ENCODE measurements around the gene SPATA33. TPM values are rescaled to one million over a fixed set of nuclear protein-coding genes. Genes with fewer than 3 reads are reported as not detected.

The SPATA33 gene
- polyA plus RNA-seq, 2 of the 4 experiments (the other 2 are of a cell fraction): 6.1 to 12.1 TPM

- POLR2A ChIA-PET: interaction anchor here (1.2 to 1.6 kb wide), 2 partner anchors 11 to 26 kb away, joined by 6 read pairs; partner anchors contain the start of genes CDK10 and SPATA2L
- TF ChIP-seq POLR2AphosphoS2 (conservative IDR thresholded peaks at IDR 0.05; ENCODE audit: low read length): no peak
- TF ChIP-seq ZC3H11A (IDR thresholded peaks at IDR 0.05): no peak
- TF ChIP-seq CHD4 (IDR thresholded peaks at IDR 0.05; ENCODE audit: borderline replicate concordance): no peak
- TF ChIP-seq FOXS1 (CRISPR knock-in tag; IDR thresholded peaks at IDR 0.05): no peak
- no peak for TF ChIP-seq RFX5 (IDR thresholded peaks at IDR 0.05)
- no peak for TF ChIP-seq HOXA7 (CRISPR knock-in tag; IDR thresholded peaks at IDR 0.05)
- no peak for TF ChIP-seq EP300 (IDR thresholded peaks at IDR 0.05)
- no peak for TF ChIP-seq ATOH8 (CRISPR knock-in tag; IDR thresholded peaks at IDR 0.05; ENCODE audit: low read depth)
- TF ChIP-seq BHLHE40 (IDR thresholded peaks at IDR 0.05; ENCODE audit: low read depth, low read length): no peak
- no peak for TF ChIP-seq RNF2 (IDR thresholded peaks at IDR 0.05; ENCODE audit: borderline replicate concordance, low read depth)
- TF ChIP-seq, protein P1, sequence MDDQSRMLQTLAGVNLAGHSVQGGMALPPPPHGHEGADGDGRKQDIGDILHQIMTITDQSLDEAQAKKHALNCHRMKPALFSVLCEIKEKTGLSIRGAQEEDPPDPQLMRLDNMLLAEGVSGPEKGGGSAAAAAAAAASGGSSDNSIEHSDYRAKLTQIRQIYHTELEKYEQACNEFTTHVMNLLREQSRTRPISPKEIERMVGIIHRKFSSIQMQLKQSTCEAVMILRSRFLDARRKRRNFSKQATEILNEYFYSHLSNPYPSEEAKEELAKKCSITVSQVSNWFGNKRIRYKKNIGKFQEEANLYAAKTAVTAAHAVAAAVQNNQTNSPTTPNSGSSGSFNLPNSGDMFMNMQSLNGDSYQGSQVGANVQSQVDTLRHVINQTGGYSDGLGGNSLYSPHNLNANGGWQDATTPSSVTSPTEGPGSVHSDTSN (IDR thresholded peaks at IDR 0.05): no peak
- no peak for TF ChIP-seq RARB (CRISPR knock-in tag; IDR thresholded peaks at IDR 0.05)
- DNase-seq (ENCODE audit: low read depth in 1 of 2, low spot score in 1 of 2) (no peak), ATAC-seq (peak in 1 of 2 experiments; percentile 24; a peak in 3 of 6 replicates), FAIRE-seq (no peak)
- Histone ChIP-seq H3K27ac (peak overlapping the region; percentile 86 to 89), H3K4me2 (peak overlapping the region; percentile 90), H3K4me1 (peaks cover 9% of the 10 kb centered on the region; the same call in 2 of the 3 replicates), H3K4me3 (peak overlapping the region; percentile 87), H3K9me3 (peaks cover 3% of the 10 kb centered on the region; the same call in 1 of the 3 replicates)
- 19% methylated on average over 17 of the region's 22 CpGs for WGBS (ENCODE audit: missing lambda C conversion rate)
- CTCF ChIA-PET: interaction anchor here (1.1 to 1.6 kb wide), 3 partner anchors 10 to 45 kb away, joined by 3 to 6 read pairs (median 3); no protein-coding TSS in a partner anchor
Measured at GRCh38 chr16:89712274-89712781, 54.7 kb downstream of the SPATA33 start.

- DNase-seq (ENCODE audit: low read depth in 1 of 2, low spot score in 1 of 2) (no peak), ATAC-seq (no peak), FAIRE-seq (no peak)
- H3K27ac ChIP-seq: no peak overlapping the region
- ChIA-PET CTCF (interaction anchor here (0.9 to 6.8 kb wide), 6 partner anchors 11 to 144 kb away, joined by 3 to 77 read pairs (median 6); partner anchors contain the start of gene SPATA2L), POLR2A (no interaction called here)
- H3K4me3 ChIP-seq: no peak overlapping the region
- H3K9me3 ChIP-seq: peaks cover 3% of the 10 kb centered on the region; the same call in 1 of the 3 replicates
- WGBS (ENCODE audit: missing lambda C conversion rate): 91% methylated on average over 13 of the region's 15 CpGs
- H3K4me2 ChIP-seq: no peak overlapping the region
- peaks cover 28% of the 10 kb centered on the region for H3K4me1 ChIP-seq
- TF ChIP-seq KDM5A (IDR thresholded peaks at IDR 0.05) (no peak), KDM1A (IDR thresholded peaks at IDR 0.05; ENCODE audit: low read depth) (no peak), NPAS2 (CRISPR knock-in tag; IDR thresholded peaks at IDR 0.05; ENCODE audit: borderline replicate concordance) (no peak), CBX8 (IDR thresholded peaks at IDR 0.05) (no peak), BHLHE40 (IDR thresholded peaks at IDR 0.05; ENCODE audit: low read depth, low read length) (no peak), EHF (CRISPR knock-in tag; IDR thresholded peaks at IDR 0.05) (no peak)
- TF ChIP-seq, protein P2, sequence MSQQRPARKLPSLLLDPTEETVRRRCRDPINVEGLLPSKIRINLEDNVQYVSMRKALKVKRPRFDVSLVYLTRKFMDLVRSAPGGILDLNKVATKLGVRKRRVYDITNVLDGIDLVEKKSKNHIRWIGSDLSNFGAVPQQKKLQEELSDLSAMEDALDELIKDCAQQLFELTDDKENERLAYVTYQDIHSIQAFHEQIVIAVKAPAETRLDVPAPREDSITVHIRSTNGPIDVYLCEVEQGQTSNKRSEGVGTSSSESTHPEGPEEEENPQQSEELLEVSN (IDR thresholded peaks at IDR 0.05; ENCODE audit: borderline replicate concordance, low read depth): no peak
Measured at GRCh38 chr16:89716493-89716892, 58.9 kb downstream of the SPATA33 start.

GRCh38 chr16:89716916-89717687 is 59.5 kb downstream of the SPATA33 start:
- no peak for DNase-seq (ENCODE audit: low read depth in 1 of 2, low spot score in 1 of 2)
- WGBS (ENCODE audit: missing lambda C conversion rate): 93% methylated on average over 22 of the region's 29 CpGs

More at GRCh38 chr16:89716916-89717687, 59.5 kb downstream of the SPATA33 start:
- H3K4me1 ChIP-seq: peaks cover 28% of the 10 kb centered on the region
- TF ChIP-seq ATOH8 (CRISPR knock-in tag; IDR thresholded peaks at IDR 0.05; ENCODE audit: low read depth) (no peak), EHMT2 (IDR thresholded peaks at IDR 0.05; ENCODE audit: low read depth) (no peak), RCOR1 (IDR thresholded peaks at IDR 0.05; ENCODE audit: low read depth, low read length) (no peak), GATA3 (IDR thresholded peaks at IDR 0.05; ENCODE audit: borderline replicate concordance) (no peak), CHD4 (IDR thresholded peaks at IDR 0.05; ENCODE audit: borderline replicate concordance) (no peak), RNF2 (IDR thresholded peaks at IDR 0.05; ENCODE audit: borderline replicate concordance, low read depth) (no peak), CBX2 (IDR thresholded peaks at IDR 0.05; ENCODE audit: borderline replicate concordance, low read depth) (no peak), POLR2A (IDR thresholded peaks at IDR 0.05; ENCODE audit: low read length) (no peak), CEBPB (IDR thresholded peaks at IDR 0.05) (no peak), PHF8 (IDR thresholded peaks at IDR 0.05; ENCODE audit: borderline replicate concordance, low read depth) (no peak), ELK1 (IDR thresholded peaks at IDR 0.05; ENCODE audit: low read depth, low read length) (no peak)
- TF ChIP-seq, protein P3, sequence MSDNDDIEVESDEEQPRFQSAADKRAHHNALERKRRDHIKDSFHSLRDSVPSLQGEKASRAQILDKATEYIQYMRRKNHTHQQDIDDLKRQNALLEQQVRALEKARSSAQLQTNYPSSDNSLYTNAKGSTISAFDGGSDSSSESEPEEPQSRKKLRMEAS (IDR thresholded peaks at IDR 0.05): no peak
- CTCF ChIA-PET: interaction anchor here (1.1 to 6.8 kb wide), 5 partner anchors 8 to 144 kb away, joined by 3 to 77 read pairs (median 6); no protein-coding TSS in a partner anchor
- FAIRE-seq (no peak), ATAC-seq (no peak)
- no peak overlapping the region for H3K4me3 ChIP-seq
- H3K9me3 ChIP-seq: peaks cover 3% of the 10 kb centered on the region; the same call in 1 of the 3 replicates
- POLR2A ChIA-PET: no interaction called here
- no peak overlapping the region for H3K27ac ChIP-seq
- no peak overlapping the region for H3K4me2 ChIP-seq

All from A549 (cell line).